ENCODE measurements around the gene CMSS1.

- no peak for TF ChIP-seq ZNF138 (CRISPR knock-in tag; IDR thresholded peaks at IDR 0.05; ENCODE audit: low read depth)
- TF ChIP-seq ZFX (CRISPR knock-in tag; IDR thresholded peaks at IDR 0.05; ENCODE audit: low read depth): no peak
- no peak for TF ChIP-seq NR2F1 (CRISPR knock-in tag; IDR thresholded peaks at IDR 0.05)
- TF ChIP-seq, protein P1, sequence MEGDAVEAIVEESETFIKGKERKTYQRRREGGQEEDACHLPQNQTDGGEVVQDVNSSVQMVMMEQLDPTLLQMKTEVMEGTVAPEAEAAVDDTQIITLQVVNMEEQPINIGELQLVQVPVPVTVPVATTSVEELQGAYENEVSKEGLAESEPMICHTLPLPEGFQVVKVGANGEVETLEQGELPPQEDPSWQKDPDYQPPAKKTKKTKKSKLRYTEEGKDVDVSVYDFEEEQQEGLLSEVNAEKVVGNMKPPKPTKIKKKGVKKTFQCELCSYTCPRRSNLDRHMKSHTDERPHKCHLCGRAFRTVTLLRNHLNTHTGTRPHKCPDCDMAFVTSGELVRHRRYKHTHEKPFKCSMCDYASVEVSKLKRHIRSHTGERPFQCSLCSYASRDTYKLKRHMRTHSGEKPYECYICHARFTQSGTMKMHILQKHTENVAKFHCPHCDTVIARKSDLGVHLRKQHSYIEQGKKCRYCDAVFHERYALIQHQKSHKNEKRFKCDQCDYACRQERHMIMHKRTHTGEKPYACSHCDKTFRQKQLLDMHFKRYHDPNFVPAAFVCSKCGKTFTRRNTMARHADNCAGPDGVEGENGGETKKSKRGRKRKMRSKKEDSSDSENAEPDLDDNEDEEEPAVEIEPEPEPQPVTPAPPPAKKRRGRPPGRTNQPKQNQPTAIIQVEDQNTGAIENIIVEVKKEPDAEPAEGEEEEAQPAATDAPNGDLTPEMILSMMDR (CRISPR knock-in tag; IDR thresholded peaks at IDR 0.05): no peak
- TF ChIP-seq ZBTB40 (IDR thresholded peaks at IDR 0.05): no peak
- TF ChIP-seq ZBTB40 (CRISPR knock-in tag; IDR thresholded peaks at IDR 0.05): no peak
- no peak for TF ChIP-seq KAT7 (CRISPR knock-in tag; IDR thresholded peaks at IDR 0.05; ENCODE audit: borderline replicate concordance)
Observed at GRCh38 chr3:99918715-99919114, 101.1 kb downstream of the CMSS1 start.

Data from HepG2 (cell line).